ENCODE data around the gene AXIN1. TPM values are rescaled to one million over a fixed set of nuclear protein-coding genes. Genes with fewer than 3 reads are reported as not detected.

The AXIN1 gene
- 10 to 100 TPM; 16.5 to 22.6 (median 22.4) TPM for total RNA-seq

GRCh38 chr16:352547-353403 lies at the start of gene AXIN1:
Gene AXIN1, minus strand, starts transcription at chr16:352723. Its CDS starts 5,698 bp downstream, at chr16:347025.
- TF ChIP-seq POLR2AphosphoS5 (IDR thresholded peaks at IDR 0.05) = no peak
- peak in 1 of 3 donors; percentile 40 for TF ChIP-seq CTCF (IDR thresholded peaks at IDR 0.05)
- Histone ChIP-seq H3K9me3 (no peaks in the 10 kb centered on the region), H3K36me3 (no peaks in the 10 kb centered on the region), H3K27me3 (no peaks in the 10 kb centered on the region), H3K27ac (peak within 1 kb of the TSS; percentile 42 to 79), H3K4me3 (peak within 1 kb of the TSS; percentile 70 to 96 (median 77)), H3K4me1 (peaks cover 0 to 5% of the 10 kb centered on the region in 2 donors)
- peak; percentile 100 for DNase-seq (ENCODE audit: low spot score in 2 of 2)
- intact Hi-C loops (cut with DNase I; ENCODE audit: low total_unique reads) = loop anchor here (2.0 to 10.0 kb wide), 2 partner anchors 72 to 118 kb away; partner anchors contain the start of genes FAM234A and RAB11FIP3

- H3K27ac ChIP-seq = peak within 1 kb of the TSS; percentile 77 to 93
Measured at GRCh38 chr16:401468-402348, 49.2 kb upstream of the AXIN1 start, which contains the start of gene DECR2. Gene DECR2, plus strand, starts transcription at chr16:401885. Its CDS starts 79 bp downstream, at chr16:401964.

GRCh38 chr16:400061-400591 lies 47.6 kb upstream of the AXIN1 start:
- intact Hi-C loops (cut with DNase I; ENCODE audit: low total_unique reads) = no loop called here
- no peaks in the 10 kb centered on the region for H3K9me3 ChIP-seq
- H3K27me3 ChIP-seq = no peaks in the 10 kb centered on the region
- H3K27ac ChIP-seq = peak overlapping the region in 1 of 2 donors; percentile 93
- peak overlapping the region in 1 of 3 donors; percentile 59 for H3K4me3 ChIP-seq
- TF ChIP-seq CTCF (IDR thresholded peaks at IDR 0.05) = no peak
- no peak for TF ChIP-seq POLR2A (IDR thresholded peaks at IDR 0.05)
- no peak for TF ChIP-seq POLR2AphosphoS5 (IDR thresholded peaks at IDR 0.05)
- H3K36me3 ChIP-seq = no peaks in the 10 kb centered on the region
- no peak for DNase-seq (ENCODE audit: low spot score in 2 of 2)
- no peaks in the 10 kb centered on the region for H3K4me1 ChIP-seq

More at GRCh38 chr16:401468-402348, 49.2 kb upstream of the AXIN1 start, which contains the start of gene DECR2:
- peak; percentile 62 for TF ChIP-seq POLR2A (IDR thresholded peaks at IDR 0.05)
- peak; percentile 40 to 90 (median 59) for TF ChIP-seq POLR2AphosphoS5 (IDR thresholded peaks at IDR 0.05)
- TF ChIP-seq CTCF (IDR thresholded peaks at IDR 0.05) = peak in 2 of 3 donors; percentile 28 to 43
- no peaks in the 10 kb centered on the region for H3K27me3 ChIP-seq
- H3K9me3 ChIP-seq = no peaks in the 10 kb centered on the region
- H3K4me3 ChIP-seq = peak within 1 kb of the TSS; percentile 59 to 96 (median 60)
- no peaks in the 10 kb centered on the region for H3K4me1 ChIP-seq
- DNase-seq (ENCODE audit: low spot score in 2 of 2) = peak; percentile 95 to 99
- H3K36me3 ChIP-seq = no peaks in the 10 kb centered on the region
- intact Hi-C loops (cut with DNase I; ENCODE audit: low total_unique reads) = no loop called here

GRCh38 chr16:399340-400019 lies 47.0 kb upstream of the AXIN1 start:
- Histone ChIP-seq H3K27me3 (no peaks in the 10 kb centered on the region), H3K36me3 (no peaks in the 10 kb centered on the region), H3K4me3 (no peak overlapping the region), H3K4me1 (no peaks in the 10 kb centered on the region), H3K9me3 (no peaks in the 10 kb centered on the region), H3K27ac (no peak overlapping the region)
- no peak for TF ChIP-seq POLR2AphosphoS5 (IDR thresholded peaks at IDR 0.05)
- TF ChIP-seq POLR2A (IDR thresholded peaks at IDR 0.05) = no peak
- DNase-seq (ENCODE audit: low spot score in 2 of 2) = no peak
- intact Hi-C loops (cut with DNase I; ENCODE audit: low total_unique reads) = no loop called here

Measured in breast epithelium (tissue), 4 donors.